Liver (tissue), 9 donors: ENCODE results near the gene TFR2. TPM values are rescaled to one million over a fixed set of nuclear protein-coding genes. Genes with fewer than 3 reads are reported as not detected.

Experiments used
- DNase-seq: peaks from one replicate; pipeline ENCODE4 v3.0.0-alpha.2; 2017; ENCODE audit warnings: low spot score
- H3K27ac ChIP-seq, 2 donors: one replicate each; pipeline ENCODE4 v1.7.0; 2013; ENCODE audit warnings: inconsistent platforms in 2 of 2, low read length in 2 of 2, control low read depth in 1 of 2, low read depth in 1 of 2, mild to moderate bottlenecking in 1 of 2
- H3K27me3 ChIP-seq, 4 donors: one replicate each; pipeline versions ENCODE4 v1.6.1 to v1.7.0; 2013; ENCODE audit warnings: low read length in 3 of 4, inconsistent platforms in 1 of 4, mild to moderate bottlenecking in 1 of 4, moderate library complexity in 1 of 4; ENCODE audit not compliant: control insufficient read depth in 4 of 4, insufficient read depth in 4 of 4
- H3K36me3 ChIP-seq, 4 donors: one replicate each; pipeline versions ENCODE4 v1.6.1 to v1.7.0; 2013; ENCODE audit warnings: low read length in 3 of 4, mild to moderate bottlenecking in 3 of 4, low read depth in 1 of 4, moderate library complexity in 1 of 4; ENCODE audit not compliant: control insufficient read depth in 4 of 4, insufficient read depth in 3 of 4
- H3K4me1 ChIP-seq, 4 donors: one replicate each; pipeline versions ENCODE4 v1.6.1 to v1.7.0; 2013; ENCODE audit warnings: low read length in 3 of 4, mild to moderate bottlenecking in 3 of 4, moderate library complexity in 1 of 4; ENCODE audit not compliant: control insufficient read depth in 4 of 4, insufficient read depth in 4 of 4
- H3K4me3 ChIP-seq, 3 donors: one replicate each; pipeline versions ENCODE4 v1.6.1 to v1.7.0; 2013; ENCODE audit warnings: low read length in 3 of 3, control low read depth in 1 of 3, low read depth in 1 of 3, mild to moderate bottlenecking in 1 of 3
- H3K9ac ChIP-seq, 2 donors: one replicate each; pipeline ENCODE4 v1.7.0; 2013; ENCODE audit warnings: low read length in 2 of 2, mild to moderate bottlenecking in 2 of 2, moderate library complexity in 2 of 2, control low read depth in 1 of 2, low read depth in 1 of 2
- H3K9me3 ChIP-seq, 4 donors: one replicate each; pipeline versions ENCODE4 v1.6.1 to v1.7.0; 2013; ENCODE audit warnings: low read length in 3 of 4; ENCODE audit not compliant: control insufficient read depth in 4 of 4
- ATF3 ChIP-seq: IDR thresholded peaks from 2 replicates; pipeline ENCODE4 v1.6.1; 2016; ENCODE audit warnings: antibody characterized with exemption
- CTCF ChIP-seq: fragments of 150-350 bp; IDR thresholded peaks from 2 replicates; pipeline ENCODE4 v1.5.1; 2017; ENCODE audit warnings: improper control_type of control experiment, low read depth, low read length; ENCODE audit not compliant: missing input control
- EGR1 ChIP-seq, 2 donors: IDR thresholded peaks; 2 replicates each; pipeline ENCODE4 v1.6.1; 2016 to 2018; ENCODE audit warnings: antibody characterized with exemption in 2 of 2, low read depth in 2 of 2
- FOXA1 ChIP-seq: IDR thresholded peaks from 2 replicates; pipeline ENCODE4 v1.6.1; 2016; ENCODE audit warnings: antibody characterized with exemption
- FOXA2 ChIP-seq: IDR thresholded peaks from 2 replicates; pipeline ENCODE4 v1.6.1; 2016; ENCODE audit warnings: antibody characterized with exemption
- GABPA ChIP-seq, 2 donors: IDR thresholded peaks in 1 of 2; conservative IDR thresholded peaks in 1 of 2; 2 replicates each; pipeline ENCODE4 v1.6.1; 2016; ENCODE audit warnings: antibody characterized with exemption in 2 of 2, mild to moderate bottlenecking in 1 of 2, moderate library complexity in 1 of 2
- HNF4A ChIP-seq, 2 donors: conservative IDR thresholded peaks; 2 replicates each; pipeline ENCODE4 v1.6.1; 2016; ENCODE audit warnings: antibody characterized with exemption in 2 of 2, mild to moderate bottlenecking in 2 of 2
- NR2F2 ChIP-seq: IDR thresholded peaks from 2 replicates; pipeline ENCODE4 v1.6.1; 2016; ENCODE audit warnings: antibody characterized with exemption
- RAD21 ChIP-seq, 2 donors: IDR thresholded peaks; 2 replicates each; pipeline ENCODE4 v1.6.1; 2016; ENCODE audit warnings: antibody characterized with exemption in 2 of 2, mild to moderate bottlenecking in 2 of 2
- REST ChIP-seq: IDR thresholded peaks from 2 replicates; pipeline ENCODE4 v1.6.1; 2016; ENCODE audit warnings: antibody characterized with exemption, mild to moderate bottlenecking
- RXRA ChIP-seq, 2 donors: IDR thresholded peaks; 2 replicates each; pipeline ENCODE4 v1.6.1; 2017 to 2018; ENCODE audit warnings: antibody characterized with exemption in 2 of 2, mild to moderate bottlenecking in 1 of 2
- SP1 ChIP-seq: IDR thresholded peaks from 2 replicates; pipeline ENCODE4 v1.6.1; 2018; ENCODE audit warnings: antibody characterized with exemption, mild to moderate bottlenecking
- YY1 ChIP-seq: IDR thresholded peaks from 2 replicates; pipeline ENCODE4 v1.6.1; 2016; ENCODE audit warnings: antibody characterized with exemption, mild to moderate bottlenecking
- WGBS: extraction: QIAGEN DNeasy Blood & Tissue Kit; methylation state at CpG from one replicate; pipeline ENCODE4 v1.1.7; 2013; 5-methylcytosine and 5-hydroxymethylcytosine counted together
- polyA plus RNA-seq, 2 donors: library from polyadenylated mRNA; stranded (reverse) in 1 of 2; unstranded in 1 of 2; fragments of 200-250 nt in 1 of 2; fragments of >200 nt in 1 of 2; fragmentation: Nextera tagmentation in 1 of 2; extraction: Ambion mirVana in 1 of 2; gene quantifications; one replicate each; pipeline versions ENCODE4 v1.2.1 to v1.2.3, GENCODE V29; 2013 to 2015
- total RNA-seq, 2 donors: library from RNA; depleted of rRNA; stranded (reverse); fragments of >200 nt; gene quantifications; one replicate each; pipeline ENCODE4 v1.2.3, GENCODE V29; 2014
- TF ChIP-seq, protein P1 (sequence below): IDR thresholded peaks from 2 replicates; pipeline ENCODE4 v1.6.1; 2016; ENCODE audit warnings: antibody characterized with exemption
- donor health status: healthy.
- donor health status: healthy.
- donor health status: healthy.
- donor health status: healthy.
- donor health status: healthy.

TFR2 gene
- total and polyA plus RNA-seq, 4 donors = 276 to 663 (median 356) TPM

DNA sequence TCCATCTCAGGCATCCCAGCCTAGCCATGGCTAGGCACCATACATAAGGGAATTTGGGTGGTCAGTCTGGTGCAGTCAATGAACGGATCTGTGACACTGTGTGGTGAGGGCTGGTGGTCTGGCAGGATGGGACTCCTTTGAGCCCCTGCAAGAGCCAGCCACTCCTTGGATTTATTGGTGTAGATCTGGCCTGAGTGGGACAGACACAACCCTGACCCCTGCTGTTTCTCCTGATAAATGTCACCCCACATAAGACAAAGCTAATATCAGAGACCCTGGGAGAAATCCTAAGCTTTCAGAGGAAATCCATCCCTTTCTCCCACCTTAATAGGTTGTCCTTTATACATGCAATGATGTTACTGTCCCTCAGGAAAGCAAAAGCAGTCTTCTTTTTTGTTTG lies 52.9 kb downstream of the TFR2 start:
- 78% methylated on average over 1 of the region's 1 CpG for WGBS
- Histone ChIP-seq H3K27me3 (no peaks in the 10 kb centered on the region), H3K36me3 (no peaks in the 10 kb centered on the region), H3K27ac (no peak overlapping the region), H3K4me3 (no peak overlapping the region), H3K4me1 (peaks cover 0 to 24% (median 15%) of the 10 kb centered on the region in 4 donors), H3K9ac (no peak overlapping the region), H3K9me3 (no peaks in the 10 kb centered on the region)
- TF ChIP-seq HNF4A (conservative IDR thresholded peaks at IDR 0.05) (no peak), RAD21 (IDR thresholded peaks at IDR 0.05) (peak; percentile 54 to 63), EGR1 (IDR thresholded peaks at IDR 0.05; ENCODE audit: low read depth in 2 of 2) (no peak), FOXA1 (no peak), NR2F2 (no peak), CTCF (peak; percentile 39)
- DNase-seq = no peak

- Histone ChIP-seq H3K4me1 (peaks cover 2 to 38% (median 23%) of the 10 kb centered on the region in 4 donors), H3K36me3 (peaks cover 2 to 10% (median 5%) of the 10 kb centered on the region in 4 donors), H3K9me3 (no peaks in the 10 kb centered on the region), H3K27ac (peak within 1 kb of the TSS; percentile 97 to 98), H3K9ac (peak within 1 kb of the TSS; percentile 63 to 76), H3K27me3 (no peaks in the 10 kb centered on the region), H3K4me3 (peak within 1 kb of the TSS; percentile 77 to 94 (median 85))
- DNase-seq = peak; percentile 99
- under 1% methylated on average over 53 of the region's 53 CpGs for WGBS
- TF ChIP-seq, protein P1, sequence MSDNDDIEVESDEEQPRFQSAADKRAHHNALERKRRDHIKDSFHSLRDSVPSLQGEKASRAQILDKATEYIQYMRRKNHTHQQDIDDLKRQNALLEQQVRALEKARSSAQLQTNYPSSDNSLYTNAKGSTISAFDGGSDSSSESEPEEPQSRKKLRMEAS = no peak
- TF ChIP-seq FOXA2 (no peak), SP1 (peak; percentile 100), YY1 (peak; percentile 72), RXRA (IDR thresholded peaks at IDR 0.05) (peak; percentile 11 to 39), REST (peak; percentile 24), GABPA (IDR thresholded peaks at IDR 0.05 in 1 of 2, conservative IDR thresholded peaks at IDR 0.05 in 1 of 2) (peak in 1 of 2 donors; percentile 77), ATF3 (no peak), RAD21 (IDR thresholded peaks at IDR 0.05) (peak in 1 of 2 donors; percentile 15), FOXA1 (peak; percentile 2), CTCF (no peak), HNF4A (conservative IDR thresholded peaks at IDR 0.05) (peak in 1 of 2 donors; percentile 3)
These were observed 54.9 kb downstream of the TFR2 start, which contains the start of gene FBXO24 for GRCh38 chr7:100586266-100587025. Gene FBXO24 (plus strand): TSS chr7:100586328. CDS start chr7:100586626, 298 bp downstream.
